ENCODE results near the gene GAS2.
"Not testable (repeated sequence)": the region's sequence is repeated elsewhere in the genome, so short reads cannot be mapped to it uniquely, and the experiment has no call there.

The GAS2 gene

DNA sequence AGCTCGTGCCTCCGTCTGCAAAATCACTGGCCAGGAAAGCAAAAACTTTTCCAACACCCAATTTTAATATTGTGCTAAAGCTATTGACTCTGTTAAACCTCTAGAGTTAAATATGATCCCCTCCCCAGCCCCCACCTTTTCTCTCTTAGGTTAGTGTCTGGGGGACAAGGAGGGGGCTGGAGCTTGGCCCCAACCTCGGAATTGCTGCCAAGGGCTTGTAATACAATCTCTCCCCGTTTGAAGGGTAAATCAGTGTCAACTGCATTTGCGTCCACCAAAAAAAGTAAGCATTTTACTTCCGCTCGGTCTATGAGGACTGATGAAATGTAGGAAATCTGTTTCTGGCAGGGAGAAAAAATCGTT lies at the start of gene GAS2:
Gene GAS2, plus strand, starts transcription at position 287 of the 363 bp plus-strand sequence. CDS start 8,259 bp downstream, outside the sequence.
- no peak for DNase-seq (ENCODE audit: low read depth)

DNA sequence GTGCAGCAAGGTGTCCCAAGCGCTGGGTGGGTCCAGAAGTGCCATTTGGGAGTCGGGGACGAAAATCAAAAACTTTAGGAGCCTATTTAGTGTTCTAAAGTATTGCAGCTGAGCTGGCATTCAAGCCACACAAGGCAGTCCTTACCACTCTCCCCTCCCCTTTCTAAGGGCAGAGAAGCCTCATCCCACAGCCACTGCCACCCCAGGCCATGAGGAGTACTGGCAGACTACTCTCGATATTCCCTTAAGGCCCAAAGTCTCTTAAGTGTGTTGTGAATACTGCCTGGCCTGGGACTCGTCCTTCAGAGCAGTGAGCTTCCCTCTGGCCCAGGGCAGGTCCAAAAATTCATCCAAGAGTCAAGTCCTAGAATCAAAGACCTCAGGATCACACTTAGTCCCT lies 48.5 kb upstream of the GAS2 start:
- no peak for DNase-seq (ENCODE audit: low read depth)

DNA sequence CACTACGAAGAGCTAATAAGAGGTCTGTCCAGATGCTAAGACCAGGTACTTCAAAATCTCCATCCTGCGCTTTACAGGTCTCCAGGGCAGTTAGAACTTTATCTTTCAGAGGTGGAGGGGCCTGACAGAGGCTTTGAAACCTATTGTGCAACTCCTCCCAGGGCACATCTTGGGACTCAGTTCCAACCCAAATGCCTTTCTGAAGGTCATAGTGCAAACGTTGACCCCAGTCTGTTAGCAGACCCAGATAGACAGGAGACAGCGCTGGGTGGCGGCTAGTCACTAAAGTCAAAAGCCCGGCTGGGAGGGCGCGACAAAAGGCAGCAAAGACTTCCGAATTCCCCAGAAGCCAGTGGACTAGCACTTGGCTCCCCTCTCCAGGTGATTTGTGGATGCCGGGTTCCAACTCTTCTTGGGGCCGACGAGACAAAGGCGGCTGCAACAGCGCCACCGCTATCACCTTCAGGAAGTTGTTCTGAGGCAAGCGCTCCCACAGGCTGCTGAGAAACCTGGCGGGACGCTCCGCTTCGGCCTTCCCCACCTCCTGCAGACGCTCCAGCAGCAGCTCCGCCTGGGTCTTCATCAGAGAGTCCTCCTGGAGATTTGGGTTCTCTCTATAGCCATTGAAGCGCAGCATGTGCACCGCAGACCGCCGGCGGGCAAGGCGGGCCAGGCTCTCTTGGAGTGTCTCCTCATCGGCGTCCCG lies 41.5 kb upstream of the GAS2 start:
- peak; percentile 53 for DNase-seq (ENCODE audit: low read depth)

DNA sequence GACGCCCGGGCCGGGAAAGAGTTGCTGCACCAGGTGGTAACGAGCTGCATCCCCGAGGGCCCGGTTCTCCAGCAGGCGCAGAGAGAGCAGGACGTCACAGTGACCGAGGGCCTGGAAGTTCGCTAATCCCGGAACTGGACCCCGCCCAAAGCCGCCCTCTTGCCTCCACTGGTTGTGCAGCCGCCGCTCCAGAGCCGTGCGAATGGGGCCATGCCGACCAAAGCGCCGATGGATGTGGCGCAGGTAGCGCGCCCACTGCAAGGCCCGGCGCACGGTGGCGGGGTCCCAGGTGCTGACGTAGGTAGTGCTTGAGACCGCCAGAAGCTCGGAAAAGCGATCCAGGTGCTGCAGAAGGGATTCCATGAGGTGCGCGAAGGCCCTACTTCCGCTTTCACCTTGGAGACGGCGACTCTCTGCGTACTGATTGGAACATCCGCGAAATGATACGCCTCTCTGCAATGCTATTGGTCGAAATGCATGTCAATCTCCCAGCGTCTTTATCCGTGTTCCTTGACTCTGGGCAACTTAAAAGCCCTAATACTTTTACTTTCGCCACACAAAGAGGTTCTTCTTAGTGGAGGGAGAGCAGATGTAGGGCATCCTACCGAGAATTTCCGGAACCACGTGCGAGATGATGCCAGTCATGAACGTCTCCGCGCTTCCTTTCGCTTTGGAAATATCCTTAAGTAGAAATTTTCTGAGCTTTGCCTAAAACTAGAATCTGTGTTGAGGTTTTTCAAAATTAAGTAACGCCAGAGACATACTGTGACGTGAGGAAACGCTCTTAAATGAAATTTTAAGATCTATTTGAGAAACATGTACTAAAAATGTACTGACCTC lies 40.7 kb upstream of the GAS2 start, which contains the start of gene FANCF:
Gene FANCF, minus strand, starts transcription at position 376 of the 840 bp plus-strand sequence. Its CDS starts 13 bp downstream, at position 363.
- peak; percentile 100 for DNase-seq (ENCODE audit: low read depth)

DNA sequence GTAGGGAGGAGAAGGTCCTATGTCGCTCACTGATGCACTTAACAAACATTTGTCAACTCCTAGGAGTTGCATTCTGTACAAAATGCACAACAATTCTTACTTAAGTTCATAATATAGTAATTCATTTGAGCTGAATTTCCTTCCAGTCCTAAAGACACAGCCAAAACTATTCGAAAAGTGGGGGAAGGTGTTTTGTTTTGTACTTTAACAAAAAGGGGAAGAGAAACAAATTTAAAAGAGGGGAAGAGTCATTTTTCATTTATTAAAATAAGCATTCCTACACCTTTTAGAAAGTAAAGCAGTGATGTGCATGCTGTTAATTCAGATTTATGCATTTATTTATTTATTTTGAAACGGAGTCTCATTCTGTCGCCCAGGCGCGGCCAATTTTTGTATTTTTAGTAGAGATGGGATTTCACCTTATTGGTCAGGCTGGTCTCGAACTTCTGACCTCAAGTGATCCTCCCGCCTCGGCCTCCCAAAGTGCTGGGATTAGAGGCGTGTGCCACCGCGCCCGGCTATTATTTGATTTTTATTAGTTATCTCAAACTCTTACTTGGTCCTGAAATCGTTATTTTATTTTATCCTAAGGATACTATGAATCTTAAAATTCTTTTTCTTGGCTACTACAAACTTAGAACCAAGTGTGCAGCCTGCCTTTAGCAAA lies 39.7 kb upstream of the GAS2 start:
- no peak for DNase-seq (ENCODE audit: low read depth)

DNA sequence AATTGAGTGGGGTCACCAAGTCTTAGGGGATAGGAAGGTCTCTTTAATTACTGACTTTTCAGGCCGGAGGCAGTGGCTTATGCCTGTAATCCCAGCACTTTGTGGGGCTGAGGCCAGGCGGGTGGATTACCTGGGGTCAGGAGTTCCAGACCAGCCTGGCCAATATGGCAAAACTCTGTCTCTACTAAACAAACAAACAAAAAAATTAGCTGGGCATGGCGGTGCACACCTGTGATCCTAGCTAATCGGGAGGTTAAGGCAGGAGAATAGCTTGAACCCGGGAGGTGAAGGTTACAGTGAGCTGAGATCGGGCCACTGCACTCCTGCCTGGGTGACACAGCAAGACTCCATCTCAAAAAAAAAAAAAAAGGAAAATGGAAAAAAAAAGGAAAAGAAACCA lies 39.0 kb upstream of the GAS2 start:
- no peak for DNase-seq (ENCODE audit: low read depth)

DNA sequence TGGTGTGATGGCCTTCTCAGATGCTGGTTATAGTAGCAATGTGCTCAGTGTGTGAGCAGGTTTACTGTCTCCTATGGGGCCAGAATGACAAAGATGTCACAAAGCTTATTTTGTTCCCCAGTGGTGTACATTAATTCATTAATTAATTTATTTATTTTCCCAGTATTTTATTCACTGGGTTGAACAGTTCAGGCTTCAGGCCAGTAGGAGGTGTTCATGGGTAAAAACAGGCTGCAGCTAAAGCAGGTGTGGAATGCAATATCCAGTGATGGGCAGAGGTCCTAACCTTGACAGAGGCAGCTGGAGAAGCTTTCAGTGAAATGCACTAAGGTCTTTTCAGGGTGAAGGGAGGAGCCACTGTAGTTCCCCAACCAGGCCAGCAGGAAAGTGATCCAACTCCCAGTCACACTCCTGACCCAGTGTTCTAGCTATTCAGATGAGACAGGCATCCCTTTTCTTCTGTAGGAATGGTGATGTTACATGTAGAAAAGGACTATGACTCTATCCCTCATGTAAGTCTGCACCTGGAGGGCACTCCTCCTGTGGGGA lies 33.0 kb upstream of the GAS2 start:
- DNase-seq (ENCODE audit: low read depth): no peak

DNA sequence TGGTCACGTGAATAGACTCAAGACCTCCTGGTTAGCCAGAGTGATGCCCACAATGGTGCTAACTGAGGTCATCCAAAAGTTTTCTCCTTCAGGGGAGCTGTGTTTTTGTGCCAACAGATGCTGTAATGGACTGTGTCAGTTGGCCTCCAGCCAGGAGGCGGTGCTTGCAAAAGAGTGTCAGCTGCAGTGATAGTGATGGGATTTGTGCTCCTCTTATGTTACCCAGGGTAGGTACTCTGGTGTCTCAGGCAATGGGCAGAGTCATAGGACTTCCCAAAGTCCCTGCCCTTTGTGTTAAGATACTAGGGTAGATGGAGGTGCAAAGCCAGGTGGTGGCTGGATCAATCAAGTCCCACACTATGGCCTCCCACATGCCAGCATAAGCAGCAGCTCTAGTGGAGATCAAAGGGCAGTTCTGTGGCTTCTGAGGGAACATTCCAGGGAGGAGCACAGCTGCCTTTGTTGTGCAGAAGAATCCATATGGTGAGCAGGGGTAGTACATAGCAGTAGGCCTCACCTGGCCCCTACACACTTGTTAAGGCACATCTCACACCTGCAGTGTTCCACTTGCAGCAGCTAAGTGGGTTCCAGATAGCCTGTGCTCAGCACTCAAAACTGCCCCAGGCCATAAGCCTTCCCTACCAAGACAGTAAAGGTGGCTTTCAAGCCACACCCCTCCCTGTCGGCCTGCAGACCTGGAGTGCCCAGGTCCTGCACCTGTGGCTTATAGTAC lies 31.3 kb upstream of the GAS2 start:
- peak; percentile 16 for DNase-seq (ENCODE audit: low read depth)

DNA sequence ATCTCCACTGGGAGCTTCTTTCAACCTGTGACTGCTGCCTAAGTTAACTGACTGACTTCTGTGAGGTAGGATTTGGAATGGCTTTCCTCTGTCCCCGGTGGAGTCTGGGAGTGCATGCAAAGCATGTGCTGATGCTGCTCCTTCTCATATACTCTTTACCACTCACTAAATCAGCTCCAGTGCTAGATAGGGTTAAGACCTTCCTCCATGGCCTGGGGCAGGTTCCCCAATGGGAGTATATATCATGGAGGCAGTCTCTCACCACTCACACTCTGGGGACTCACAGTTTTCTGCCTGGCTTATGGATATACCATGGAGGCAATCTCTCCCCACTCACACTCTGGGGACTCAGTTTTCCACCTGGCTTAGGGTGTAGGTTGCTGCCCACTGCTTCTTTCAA lies 30.7 kb upstream of the GAS2 start:
- no peak for DNase-seq (ENCODE audit: low read depth)

DNA sequence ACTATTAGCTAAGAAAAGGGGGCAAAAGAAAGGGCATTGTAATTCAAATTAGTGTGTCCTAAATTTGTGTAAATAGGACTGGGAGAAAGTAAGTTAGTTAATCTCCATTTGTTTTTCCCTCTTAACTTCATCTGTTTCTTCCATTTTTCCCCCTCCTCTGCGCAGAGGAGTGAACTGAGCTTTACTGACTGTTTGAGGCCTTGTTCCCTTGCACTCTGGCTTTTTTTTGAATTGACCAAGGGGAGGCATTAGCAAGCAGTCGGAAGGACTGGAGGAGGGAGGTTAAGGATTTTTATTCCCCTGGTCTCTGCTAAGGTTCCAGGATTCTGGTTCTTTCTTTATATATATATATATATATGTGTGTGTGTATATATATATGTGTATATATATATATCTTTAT lies 25.5 kb upstream of the GAS2 start:
- DNase-seq (ENCODE audit: low read depth): no peak

DNA sequence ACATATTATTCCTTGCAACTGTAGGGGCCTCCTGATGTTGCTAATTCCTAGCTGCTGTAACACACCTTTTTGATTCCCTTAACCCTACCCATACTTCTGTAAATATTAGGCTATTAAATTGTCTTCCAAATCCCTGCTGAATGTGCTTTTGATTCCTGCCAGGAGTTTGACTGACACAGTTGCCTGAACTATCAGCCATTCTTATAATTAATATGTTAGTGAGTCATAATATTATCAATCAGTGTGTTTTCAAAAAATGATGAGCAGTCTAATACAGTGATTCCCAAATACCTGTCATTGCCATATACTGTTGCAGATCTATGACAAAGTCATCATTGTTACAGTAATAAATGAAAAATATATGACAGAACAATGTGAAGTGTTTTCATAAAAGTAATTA lies 24.9 kb upstream of the GAS2 start:
- DNase-seq (ENCODE audit: low read depth): no peak

DNA sequence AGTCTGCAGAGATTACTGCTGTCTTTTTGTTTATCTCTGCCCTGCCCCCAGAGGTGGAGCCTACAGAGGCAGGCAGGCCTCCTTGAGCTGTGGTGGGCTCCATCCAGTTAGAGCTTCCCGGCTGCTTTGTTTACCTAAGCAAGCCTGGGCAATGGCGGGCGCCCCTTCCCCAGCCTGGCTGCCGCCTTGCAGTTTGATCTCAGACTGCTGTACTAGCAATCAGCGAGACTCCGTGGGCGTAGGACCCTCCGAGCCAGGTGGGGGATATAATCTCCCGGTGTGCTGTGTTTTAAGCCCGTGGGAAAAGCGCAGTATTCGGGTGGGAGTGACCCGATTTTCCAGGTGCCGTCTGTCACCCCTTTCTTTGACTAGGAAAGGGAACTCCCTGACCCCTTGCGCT lies 14.1 kb upstream of the GAS2 start:
- DNase-seq (ENCODE audit: low read depth): not testable (repeated sequence)

DNA sequence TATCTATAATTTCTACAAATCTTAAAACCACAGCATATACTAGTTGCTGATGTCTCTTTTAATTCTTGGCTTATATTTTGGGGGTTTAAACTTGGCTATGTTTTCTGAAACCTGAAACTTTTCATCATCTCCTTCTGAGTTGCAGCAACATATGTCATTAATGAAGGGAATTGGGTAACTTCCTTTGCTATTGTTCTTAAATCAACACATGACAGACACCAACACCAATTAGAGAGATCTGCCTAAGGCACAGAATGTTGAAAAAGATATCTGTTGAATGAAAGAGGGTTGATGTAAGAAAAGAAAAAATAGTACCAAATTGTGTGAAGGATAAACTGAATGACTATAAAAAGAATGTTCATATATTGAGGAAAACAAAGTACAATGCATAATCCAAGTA lies 10.3 kb upstream of the GAS2 start:
- peak; percentile 0 for DNase-seq (ENCODE audit: low read depth)

DNA sequence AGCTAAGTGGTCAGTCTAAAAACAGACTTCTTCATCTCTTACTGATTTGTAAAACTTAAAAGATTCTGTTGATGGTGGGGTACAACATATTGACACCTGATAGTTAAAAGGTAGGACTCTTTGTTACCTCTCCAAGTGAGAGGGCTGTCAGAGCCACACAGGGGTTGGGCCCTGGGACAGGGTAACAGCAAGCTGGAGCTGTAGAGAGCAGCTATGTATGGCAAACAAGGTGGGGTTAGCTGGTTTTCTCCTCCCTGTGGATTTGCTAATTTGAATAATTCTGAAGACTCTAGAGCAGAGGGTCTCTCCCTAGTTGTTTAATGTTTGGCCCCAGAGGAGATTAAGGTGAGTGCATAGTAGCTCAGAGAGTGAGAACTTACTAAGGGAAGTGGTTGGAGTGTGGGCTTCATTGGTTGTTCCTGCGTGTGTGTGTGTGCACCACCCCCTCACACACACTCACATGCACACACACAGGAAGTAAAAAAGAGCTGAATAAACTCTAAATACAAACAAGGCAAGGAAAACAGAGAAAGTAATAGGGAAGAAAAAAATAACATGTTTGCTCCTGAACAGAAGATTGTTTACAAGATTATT lies 9.2 kb upstream of the GAS2 start:
- no peak for DNase-seq (ENCODE audit: low read depth)

DNA sequence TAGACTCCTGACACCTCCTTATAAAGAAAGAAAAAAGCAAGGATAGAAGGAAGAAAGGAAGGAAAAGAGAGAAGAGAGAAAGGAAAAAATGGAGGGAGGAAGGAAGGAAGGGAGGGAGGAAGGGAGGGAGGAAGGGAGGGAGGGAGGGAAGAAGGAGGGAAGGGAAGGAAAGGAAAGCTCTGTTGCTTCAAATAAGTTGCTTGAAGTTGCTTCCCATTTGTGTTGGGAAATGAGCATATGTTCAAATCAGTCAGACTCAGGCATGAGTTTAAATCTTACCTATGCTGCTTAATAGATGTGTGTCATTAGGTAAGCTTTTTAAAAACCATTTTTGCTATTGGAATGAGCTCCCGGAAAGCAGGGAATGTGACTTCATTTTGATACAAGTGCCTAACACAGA lies 6.6 kb upstream of the GAS2 start:
- DNase-seq (ENCODE audit: low read depth): no peak

DNA sequence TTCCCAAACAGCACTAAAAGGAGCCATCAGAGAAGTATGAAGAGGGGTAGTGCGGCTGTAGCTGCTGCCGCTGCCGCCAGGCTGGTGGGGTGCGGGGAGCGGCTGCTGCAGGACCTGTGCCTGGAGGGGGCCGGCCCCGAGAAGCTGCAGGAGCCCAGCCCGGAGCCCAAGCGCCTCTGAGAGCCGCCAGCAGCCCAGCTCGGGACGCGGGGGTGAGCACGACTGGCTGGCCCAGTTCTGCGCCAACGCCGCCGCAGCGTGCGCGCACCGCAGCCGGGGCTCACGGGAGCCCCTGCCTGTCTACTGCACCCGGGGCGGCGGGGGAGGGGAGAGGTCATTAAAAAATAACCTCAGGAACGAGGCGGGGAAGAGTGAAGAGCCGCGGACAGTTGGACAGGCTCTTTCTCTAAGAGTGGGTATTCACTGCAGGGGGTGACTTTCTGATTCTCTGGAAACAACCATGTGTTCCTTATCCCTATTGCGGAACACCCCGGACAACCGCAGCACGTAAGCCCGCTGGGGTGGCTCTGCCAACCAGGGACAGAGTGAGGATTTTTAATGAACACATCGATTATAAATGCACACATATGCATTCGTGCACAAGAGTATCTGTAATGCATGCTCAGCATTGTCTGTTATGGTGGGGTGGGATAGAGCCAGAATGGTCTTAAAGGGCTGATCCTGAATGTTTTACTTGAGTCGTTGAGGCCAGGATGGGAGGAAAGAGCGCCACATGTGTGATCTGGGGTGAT lies 453 bp downstream of the GAS2 start:
- DNase-seq (ENCODE audit: low read depth): peak; percentile 1

DNA sequence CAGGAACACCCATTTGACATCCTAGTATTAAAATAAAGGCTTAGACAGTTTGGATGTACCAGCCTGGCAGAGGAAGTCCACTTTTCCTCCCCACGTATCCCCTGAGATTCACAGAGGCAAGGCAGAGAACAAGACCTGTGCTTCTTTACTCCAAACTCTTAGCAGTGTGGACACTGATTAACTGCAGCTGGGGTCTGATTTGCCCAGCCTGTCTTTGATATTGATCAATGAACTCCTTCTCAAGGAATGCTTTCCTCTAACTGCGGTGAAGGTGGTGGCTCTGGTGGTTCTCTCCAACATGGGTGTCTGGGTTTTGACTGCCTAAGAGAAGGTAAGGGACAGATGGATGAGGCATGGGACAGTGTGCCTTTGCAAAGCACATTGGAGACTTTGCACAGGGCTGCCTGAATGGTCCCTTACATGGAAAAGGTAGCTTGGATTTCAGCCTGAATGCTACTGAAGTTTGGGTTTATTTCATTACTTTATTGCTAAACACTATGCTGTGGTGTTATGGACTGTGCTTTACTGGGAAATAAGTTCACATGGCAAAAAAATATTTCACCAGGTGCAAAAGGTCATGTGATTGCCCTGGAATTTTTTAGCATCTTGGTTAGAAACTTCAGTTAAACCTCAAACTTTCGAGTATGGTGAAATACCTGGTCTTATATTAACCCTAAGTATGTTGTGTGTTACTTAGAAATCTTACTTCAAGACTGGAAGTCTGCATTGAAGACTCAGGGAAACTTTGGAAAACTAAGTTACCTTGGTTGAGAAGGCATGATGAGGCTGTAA lies 1.8 kb downstream of the GAS2 start:
- DNase-seq (ENCODE audit: low read depth): no peak

DNA sequence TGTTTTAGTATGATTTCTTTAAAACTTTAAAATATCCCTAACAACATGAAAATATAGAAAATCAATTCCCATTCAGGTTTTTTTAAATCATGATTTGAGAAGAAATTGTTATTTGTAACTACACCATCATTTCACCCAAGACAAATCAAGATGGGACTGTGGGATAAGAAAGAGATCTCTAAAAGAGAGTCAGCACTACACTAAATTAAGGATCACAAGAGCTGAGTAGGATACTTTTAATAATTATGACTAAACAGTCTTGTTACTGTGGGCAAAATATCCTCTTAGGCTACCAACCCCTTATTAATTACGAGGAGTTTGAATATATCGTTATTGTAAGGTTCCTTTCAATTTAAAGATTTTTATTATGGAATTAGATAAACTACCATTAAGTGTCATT lies 3.0 kb downstream of the GAS2 start:
- DNase-seq (ENCODE audit: low read depth): no peak

DNA sequence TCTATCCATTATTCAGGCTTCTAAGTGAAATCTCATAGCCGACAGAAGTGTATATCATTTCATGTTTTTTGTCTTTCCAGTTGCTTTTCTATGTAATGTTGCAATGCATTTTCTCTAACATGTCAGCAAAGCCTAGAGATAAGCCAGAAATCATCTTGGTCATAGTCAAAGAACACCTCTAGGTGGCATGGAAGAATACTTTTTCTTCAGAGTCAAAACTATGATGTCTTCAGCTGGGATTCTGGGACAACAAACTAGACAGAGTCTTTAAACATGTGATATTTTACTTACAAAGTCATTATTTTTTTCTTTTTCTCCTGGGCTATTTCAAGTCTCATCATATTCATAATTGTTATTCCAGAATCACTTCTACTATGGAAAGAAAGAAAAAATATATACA lies 4.4 kb downstream of the GAS2 start:
- DNase-seq (ENCODE audit: low read depth): peak; percentile 20

DNA sequence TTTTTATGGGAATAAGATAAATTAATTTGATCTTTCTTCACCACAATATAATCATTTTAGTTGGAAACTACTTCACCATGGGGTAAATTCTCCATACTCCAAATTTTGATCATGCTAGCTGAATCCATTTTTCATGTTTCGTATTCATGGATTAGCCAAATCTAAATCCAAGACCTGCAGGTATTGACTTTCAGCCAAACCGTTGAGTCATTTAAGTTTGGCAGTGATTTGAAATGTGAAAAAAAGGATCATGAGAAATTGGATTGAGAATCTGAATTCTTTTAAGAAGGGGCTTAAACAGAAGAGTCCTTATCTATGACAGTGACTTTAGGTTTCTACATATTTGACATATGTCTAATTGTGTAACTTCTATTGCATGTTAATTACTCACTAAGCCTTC lies 5.3 kb downstream of the GAS2 start:
- DNase-seq (ENCODE audit: low read depth): no peak
